Fibroblast of lung (primary cell): Measurements from ENCODE around the gene OCA2.

Experiments used
- CTCF ChIP-seq, 2 donors: IDR thresholded peaks in 1 of 2; conservative IDR thresholded peaks in 1 of 2; 1 replicate in 1 of 2; 2 replicates in 1 of 2; pipeline ENCODE4 v1.5.1; 2011 to 2012; ENCODE audit warnings: low read length in 2 of 2, control low read depth in 1 of 2, inconsistent platforms in 1 of 2, low read depth in 1 of 2, mild to moderate bottlenecking in 1 of 2
- EZH2 ChIP-seq: IDR thresholded peaks from 2 replicates; pipeline ENCODE4 v1.5.1; 2012; ENCODE audit warnings: low read length, control low read depth, mild to moderate bottlenecking; ENCODE audit errors: missing control alignments

DNA sequence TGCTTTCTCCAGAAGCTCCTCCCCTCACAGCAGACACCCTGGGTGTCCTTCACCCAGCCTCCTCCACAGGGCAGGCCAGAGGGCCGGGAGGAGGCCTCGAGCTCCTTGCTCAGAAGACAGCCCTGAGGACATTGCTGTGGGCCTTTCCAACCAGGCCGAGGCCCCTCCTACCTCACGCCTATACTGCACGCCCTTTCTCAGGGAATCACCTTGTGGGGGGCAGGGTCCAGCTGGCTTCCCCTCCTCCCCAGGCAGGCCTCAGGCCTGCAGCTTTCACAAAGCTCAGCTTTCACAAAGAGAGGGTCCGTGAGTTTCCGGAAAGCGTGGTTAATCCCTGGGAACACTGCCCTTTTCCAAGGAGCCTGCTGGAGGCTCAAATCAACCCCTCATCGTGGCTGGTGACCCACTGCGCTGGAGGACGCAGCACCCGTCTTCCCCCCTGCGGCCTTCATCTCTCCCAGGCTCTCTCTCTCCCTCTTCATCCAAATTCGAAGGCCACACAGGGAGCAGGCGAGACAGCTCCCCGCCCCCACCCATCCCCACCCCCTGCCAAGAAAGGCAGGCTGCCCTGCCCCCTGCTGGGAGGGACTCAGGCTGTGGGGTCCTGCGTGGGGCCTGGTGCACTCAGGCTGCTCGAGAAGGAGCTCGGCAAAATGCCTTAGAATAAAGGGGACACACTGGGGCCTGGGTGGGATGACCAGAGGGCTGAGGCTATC lies 79.4 kb downstream of the OCA2 start:
- no peak for TF ChIP-seq CTCF (conservative IDR thresholded peaks at IDR 0.05 in 1 of 2, IDR thresholded peaks at IDR 0.05 in 1 of 2; ENCODE audit: low read depth in 1 of 2, low read length in 2 of 2)
- TF ChIP-seq EZH2: no peak
